Hepatocyte (in vitro differentiated cells): ENCODE measurements around the gene NCF4. TPM values are rescaled to one million over a fixed set of nuclear protein-coding genes. Genes with fewer than 3 reads are reported as not detected.

Source experiments
- DNase-seq: peaks from one replicate; pipeline ENCODE4 v3.0.0-alpha.2; 2016; ENCODE audit warnings: low spot score
- H2AFZ ChIP-seq: fragments of 200-600 bp; sonication (generic); 2 replicates; pipeline ENCODE4 v1.6.0; 2016; ENCODE audit warnings: antibody characterized with exemption, mild to moderate bottlenecking
- H3K27ac ChIP-seq: fragments of 200-600 bp; sonication (generic); 2 replicates; pipeline ENCODE4 v1.5.1; 2016; ENCODE audit warnings: mild to moderate bottlenecking
- H3K27me3 ChIP-seq: fragments of 200-600 bp; sonication (generic); 2 replicates; pipeline ENCODE4 v1.6.1; 2016
- H3K36me3 ChIP-seq: fragments of 200-600 bp; sonication (generic); replicated peaks from 2 replicates; pipeline ENCODE4 v1.5.1; 2016; ENCODE audit warnings: low read depth; ENCODE audit not compliant: insufficient read depth
- H3K4me1 ChIP-seq: fragments of 200-600 bp; sonication (generic); 2 replicates; pipeline ENCODE4 v1.5.1; 2016; ENCODE audit warnings: mild to moderate bottlenecking, moderate library complexity; ENCODE audit not compliant: insufficient read depth
- H3K4me2 ChIP-seq: fragments of 200-600 bp; sonication (generic); 2 replicates; pipeline ENCODE4 v1.6.0; 2016
- H3K4me3 ChIP-seq: fragments of 200-600 bp; sonication (generic); 2 replicates; pipeline ENCODE4 v1.5.1; 2016; ENCODE audit warnings: mild to moderate bottlenecking
- H3K79me2 ChIP-seq: fragments of 200-600 bp; sonication (generic); 2 replicates; pipeline ENCODE4 v1.6.0; 2017; ENCODE audit warnings: mild to moderate bottlenecking
- H3K9me2 ChIP-seq: fragments of 200-600 bp; sonication (generic); replicated peaks from 2 replicates; pipeline ENCODE4 v1.6.0; 2017; ENCODE audit warnings: mild to moderate bottlenecking; ENCODE audit not compliant: insufficient read depth
- H3K9me3 ChIP-seq: fragments of 200-600 bp; sonication (generic); 2 replicates; pipeline ENCODE4 v1.5.1; 2016; ENCODE audit warnings: low read depth, mild to moderate bottlenecking
- H4K20me1 ChIP-seq: fragments of 200-600 bp; sonication (generic); 2 replicates; pipeline ENCODE4 v1.6.0; 2016; ENCODE audit warnings: mild to moderate bottlenecking; ENCODE audit not compliant: insufficient read depth, poor library complexity, severe bottlenecking
- EZH2 ChIP-seq: fragments of 200-600 bp; sonication (generic); IDR thresholded peaks from 2 replicates; pipeline ENCODE4 v1.6.1; 2016; ENCODE audit warnings: antibody characterized with exemption, mild to moderate bottlenecking, borderline replicate concordance
- EZH2phosphoT487 ChIP-seq: fragments of 200-600 bp; sonication (generic); IDR thresholded peaks from one replicate; pipeline ENCODE4 v1.6.1; 2018; ENCODE audit warnings: antibody characterized with exemption, mild to moderate bottlenecking, low read depth, moderate library complexity; ENCODE audit not compliant: unreplicated experiment, severe bottlenecking
- WGBS: methylation state at CpG from one replicate; pipeline ENCODE4 v1.1.6; 2016; ENCODE audit warnings: low lambda C conversion rate; ENCODE audit errors: missing lambda C conversion rate; 5-methylcytosine and 5-hydroxymethylcytosine counted together
- polyA plus RNA-seq: library from polyadenylated mRNA; unstranded; fragments of >200 nt; fragmentation: Nextera tagmentation; extraction: Ambion mirVana; gene quantifications from 2 replicates; pipeline ENCODE4 v1.2.1, GENCODE V29; 2016
- total RNA-seq: library from RNA; depleted of rRNA; stranded (reverse); fragments of >200 nt; gene quantifications from 2 replicates; pipeline ENCODE4 v1.2.3, GENCODE V29; 2014
- TF ChIP-seq, protein P1 (sequence below): fragments of 200-600 bp; sonication (generic); IDR thresholded peaks from 2 replicates; pipeline ENCODE4 v1.5.1; 2016; ENCODE audit warnings: antibody characterized with exemption, mild to moderate bottlenecking; ENCODE audit not compliant: poor library complexity

Gene NCF4
- total and polyA plus RNA-seq, 2 experiments from 2014 or later: 0.37 to 0.54 TPM

- no peaks in the 10 kb centered on the region for H3K36me3 ChIP-seq
- H3K4me2 ChIP-seq: peak overlapping the region; percentile 85
- no peaks in the 10 kb centered on the region for H3K79me2 ChIP-seq
- TF ChIP-seq EZH2: no peak
- TF ChIP-seq EZH2phosphoT487: no peak
- H2AFZ ChIP-seq: no peak overlapping the region
- H4K20me1 ChIP-seq: no peaks in the 10 kb centered on the region
- peaks cover 5% of the 10 kb centered on the region for H3K4me1 ChIP-seq
- DNase-seq: no peak
- H3K27ac ChIP-seq: no peak overlapping the region
- WGBS: 41% methylated on average over 7 of the region's 8 CpGs
- H3K9me3 ChIP-seq: no peaks in the 10 kb centered on the region
- H3K4me3 ChIP-seq: no peak overlapping the region
- H3K27me3 ChIP-seq: peaks cover 82% of the 10 kb centered on the region
- no peaks in the 10 kb centered on the region for H3K9me2 ChIP-seq
These were observed 45.1 kb upstream of the NCF4 start for GRCh38 chr22:36815558-36816338.

- 3% methylated on average over 12 of the region's 12 CpGs for WGBS
- Histone ChIP-seq H4K20me1 (no peaks in the 10 kb centered on the region), H3K79me2 (no peaks in the 10 kb centered on the region), H3K9me2 (no peaks in the 10 kb centered on the region), H3K27ac (no peak overlapping the region), H3K4me3 (no peak overlapping the region), H3K27me3 (peaks cover 87% of the 10 kb centered on the region), H3K36me3 (no peaks in the 10 kb centered on the region), H3K4me2 (peak overlapping the region; percentile 85), H3K9me3 (no peaks in the 10 kb centered on the region), H2AFZ (no peak overlapping the region), H3K4me1 (peaks cover 5% of the 10 kb centered on the region)
- no peak for DNase-seq
- TF ChIP-seq EZH2 (no peak), EZH2phosphoT487 (peak; percentile 16)
These were observed 44.5 kb upstream of the NCF4 start for GRCh38 chr22:36816339-36816635.

DNA sequence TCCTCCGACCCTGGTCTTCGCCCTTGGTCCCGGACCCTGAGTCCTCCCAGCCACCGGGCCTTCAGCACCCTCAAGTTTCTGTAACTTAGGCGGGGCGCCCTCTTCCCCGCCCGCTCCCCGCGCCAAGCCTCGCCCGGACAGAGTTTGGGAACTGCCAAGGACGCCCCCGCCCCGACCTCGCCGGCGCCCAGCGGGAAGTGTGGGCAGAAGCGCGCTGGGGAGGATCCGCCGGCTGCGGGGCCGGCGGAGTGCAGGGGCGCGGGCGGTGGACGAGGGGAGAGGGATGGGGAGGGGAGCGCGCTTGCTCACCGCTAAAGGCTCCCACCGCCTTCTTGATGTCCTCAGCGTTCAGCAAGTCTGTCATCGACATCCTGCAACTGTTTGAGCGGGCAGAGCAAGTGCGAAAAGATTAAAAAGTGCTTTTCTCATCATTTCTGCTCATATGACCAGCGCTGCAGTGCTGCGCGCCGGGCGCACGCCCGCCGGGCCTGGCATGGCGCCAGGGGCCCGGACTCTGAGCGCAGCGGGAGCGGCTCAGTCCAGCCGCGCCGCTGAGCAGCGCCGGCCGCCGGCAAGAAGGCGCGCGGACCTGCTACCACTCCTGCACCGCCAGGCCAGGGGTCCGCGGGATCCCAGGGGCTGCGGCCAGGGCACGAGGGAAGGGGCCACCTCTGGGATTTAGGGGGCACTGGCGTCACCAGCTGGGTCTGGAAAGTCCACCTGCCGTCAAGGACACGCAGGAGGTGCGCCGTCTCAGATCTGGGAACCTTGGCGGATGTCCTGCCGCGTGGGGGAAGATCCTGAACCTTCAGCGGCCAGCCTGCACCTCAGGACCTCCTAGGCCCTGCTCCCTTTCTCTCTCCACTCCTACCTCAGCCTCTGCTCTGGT is 43.9 kb upstream of the NCF4 start, which contains the start of gene PVALB:
Gene PVALB, minus strand, starts transcription at position 400 of the 889 bp plus-strand sequence. Its CDS starts 30 bp downstream, at position 370.
- peak; percentile 76 for DNase-seq
- TF ChIP-seq, protein P1, sequence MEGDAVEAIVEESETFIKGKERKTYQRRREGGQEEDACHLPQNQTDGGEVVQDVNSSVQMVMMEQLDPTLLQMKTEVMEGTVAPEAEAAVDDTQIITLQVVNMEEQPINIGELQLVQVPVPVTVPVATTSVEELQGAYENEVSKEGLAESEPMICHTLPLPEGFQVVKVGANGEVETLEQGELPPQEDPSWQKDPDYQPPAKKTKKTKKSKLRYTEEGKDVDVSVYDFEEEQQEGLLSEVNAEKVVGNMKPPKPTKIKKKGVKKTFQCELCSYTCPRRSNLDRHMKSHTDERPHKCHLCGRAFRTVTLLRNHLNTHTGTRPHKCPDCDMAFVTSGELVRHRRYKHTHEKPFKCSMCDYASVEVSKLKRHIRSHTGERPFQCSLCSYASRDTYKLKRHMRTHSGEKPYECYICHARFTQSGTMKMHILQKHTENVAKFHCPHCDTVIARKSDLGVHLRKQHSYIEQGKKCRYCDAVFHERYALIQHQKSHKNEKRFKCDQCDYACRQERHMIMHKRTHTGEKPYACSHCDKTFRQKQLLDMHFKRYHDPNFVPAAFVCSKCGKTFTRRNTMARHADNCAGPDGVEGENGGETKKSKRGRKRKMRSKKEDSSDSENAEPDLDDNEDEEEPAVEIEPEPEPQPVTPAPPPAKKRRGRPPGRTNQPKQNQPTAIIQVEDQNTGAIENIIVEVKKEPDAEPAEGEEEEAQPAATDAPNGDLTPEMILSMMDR: no peak
- TF ChIP-seq EZH2phosphoT487 (no peak), EZH2 (peak; percentile 75)
- Histone ChIP-seq H3K4me2 (peak within 1 kb of the TSS; percentile 85), H3K4me1 (peaks cover 5% of the 10 kb centered on the region), H3K9me2 (no peaks in the 10 kb centered on the region), H3K9me3 (no peaks in the 10 kb centered on the region), H3K27ac (no peak within 1 kb of the TSS), H3K27me3 (peaks cover 87% of the 10 kb centered on the region), H3K4me3 (no peak within 1 kb of the TSS), H4K20me1 (no peaks in the 10 kb centered on the region), H3K36me3 (no peaks in the 10 kb centered on the region), H3K79me2 (no peaks in the 10 kb centered on the region), H2AFZ (no peak within 1 kb of the TSS)
- WGBS: 3% methylated on average over 75 of the region's 75 CpGs

DNA sequence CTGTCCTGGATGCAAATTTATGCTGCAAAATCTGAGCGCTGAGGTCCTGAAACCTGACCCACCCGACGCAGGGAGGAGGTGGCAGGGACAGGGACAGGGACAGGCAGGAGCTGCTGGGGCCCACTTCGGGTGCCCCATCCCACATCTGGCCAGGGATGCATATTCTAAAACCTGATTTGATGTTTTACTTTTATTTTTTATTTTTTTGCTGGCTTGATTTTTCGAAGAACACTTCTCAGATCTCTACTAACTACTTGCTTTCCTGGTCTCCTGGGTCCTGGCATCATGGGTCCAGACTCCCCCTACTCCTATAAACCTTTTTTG is 43.3 kb upstream of the NCF4 start:
- Histone ChIP-seq H2AFZ (no peak overlapping the region), H3K36me3 (no peaks in the 10 kb centered on the region), H3K4me2 (peak overlapping the region; percentile 85), H3K4me3 (no peak overlapping the region), H3K9me2 (no peaks in the 10 kb centered on the region), H3K27ac (no peak overlapping the region), H3K27me3 (peaks cover 87% of the 10 kb centered on the region), H3K4me1 (peaks cover 5% of the 10 kb centered on the region), H3K9me3 (no peaks in the 10 kb centered on the region), H4K20me1 (no peaks in the 10 kb centered on the region), H3K79me2 (no peaks in the 10 kb centered on the region)
- no peak for DNase-seq
- WGBS: 43% methylated on average over 5 of the region's 5 CpGs
- TF ChIP-seq, protein P1: no peak
- TF ChIP-seq EZH2: no peak
- no peak for TF ChIP-seq EZH2phosphoT487
